Skeletal muscle satellite cell (primary cell): ENCODE measurements around the gene C19orf18. TPM values are rescaled to one million over a fixed set of nuclear protein-coding genes. Genes with fewer than 3 reads are reported as not detected.
"Not testable (repeated sequence)": the region's sequence is repeated elsewhere in the genome, so short reads cannot be mapped to it uniquely, and the experiment has no call there.

ENCODE experiments used
- H3K27me3 ChIP-seq: 2 replicates; pipeline ENCODE4 v1.7.0; 2013; ENCODE audit warnings: low read length; ENCODE audit not compliant: control insufficient read depth, insufficient read depth
- H3K36me3 ChIP-seq: 2 replicates; pipeline ENCODE4 v1.7.0; 2013; ENCODE audit warnings: mild to moderate bottlenecking, control low read depth, low read length; ENCODE audit not compliant: insufficient read depth
- H3K4me1 ChIP-seq: 2 replicates; pipeline ENCODE4 v1.7.0; 2013; ENCODE audit warnings: low read length; ENCODE audit not compliant: control insufficient read depth, insufficient read depth
- H3K4me2 ChIP-seq: 2 replicates; pipeline ENCODE4 v1.7.0; 2013; ENCODE audit warnings: mild to moderate bottlenecking, low read length
- H3K4me3 ChIP-seq: 2 replicates; pipeline ENCODE4 v1.7.0; 2013; ENCODE audit warnings: low read length
- H3K9ac ChIP-seq: 2 replicates; pipeline ENCODE4 v1.7.0; 2013; ENCODE audit warnings: mild to moderate bottlenecking, low read depth, low read length, moderate library complexity
- H3K9me3 ChIP-seq: replicated peaks from 2 replicates; pipeline ENCODE4 v1.7.0; 2013; ENCODE audit warnings: mild to moderate bottlenecking, control low read depth, low read length
- total RNA-seq: library from RNA; depleted of rRNA; stranded (reverse); fragments of >200 nt; gene quantifications from 2 replicates; pipeline ENCODE4 v1.2.3, GENCODE V29; 2012; rRNA removed

C19orf18 gene
- total RNA-seq = not detected in 2 replicates

GRCh38 chr19:57974434-57974833, at the start of gene C19orf18:
Gene C19orf18, minus strand, starts transcription at chr19:57974534. Its CDS starts 102 bp downstream, at chr19:57974432.
- H3K4me2 ChIP-seq = no peak within 1 kb of the TSS
- H3K4me1 ChIP-seq = no peaks in the 10 kb centered on the region
- no peaks in the 10 kb centered on the region for H3K27me3 ChIP-seq
- peaks cover 71% of the 10 kb centered on the region for H3K9me3 ChIP-seq
- no peak within 1 kb of the TSS for H3K4me3 ChIP-seq
- H3K9ac ChIP-seq = no peak within 1 kb of the TSS
- peaks cover 39% of the 10 kb centered on the region for H3K36me3 ChIP-seq

GRCh38 chr19:58022283-58022660, 47.9 kb upstream of the C19orf18 start:
- Histone ChIP-seq H3K27me3 (no peaks in the 10 kb centered on the region), H3K4me2 (no peak overlapping the region), H3K9ac (no peak overlapping the region), H3K4me3 (no peak overlapping the region), H3K4me1 (no peaks in the 10 kb centered on the region), H3K9me3 (peaks cover 8% of the 10 kb centered on the region), H3K36me3 (no peaks in the 10 kb centered on the region)

- no peaks in the 10 kb centered on the region for H3K4me1 ChIP-seq
- H3K9ac ChIP-seq = no peak overlapping the region
- no peaks in the 10 kb centered on the region for H3K36me3 ChIP-seq
- no peak overlapping the region for H3K4me2 ChIP-seq
- H3K27me3 ChIP-seq = no peaks in the 10 kb centered on the region
- peaks cover 8% of the 10 kb centered on the region for H3K9me3 ChIP-seq
- H3K4me3 ChIP-seq = no peak overlapping the region
These were observed 47.4 kb upstream of the C19orf18 start for GRCh38 chr19:58021541-58022282.

GRCh38 chr19:58020129-58020528, 45.8 kb upstream of the C19orf18 start:
- no peak overlapping the region for H3K9ac ChIP-seq
- peaks cover 8% of the 10 kb centered on the region for H3K9me3 ChIP-seq
- no peaks in the 10 kb centered on the region for H3K27me3 ChIP-seq
- no peak overlapping the region for H3K4me2 ChIP-seq
- no peaks in the 10 kb centered on the region for H3K4me1 ChIP-seq
- no peak overlapping the region for H3K4me3 ChIP-seq
- no peaks in the 10 kb centered on the region for H3K36me3 ChIP-seq

GRCh38 chr19:58014141-58014540, 39.8 kb upstream of the C19orf18 start:
- H3K36me3 ChIP-seq = no peaks in the 10 kb centered on the region
- H3K4me1 ChIP-seq = peaks cover 3% of the 10 kb centered on the region
- H3K9ac ChIP-seq = no peak overlapping the region
- peaks cover 13% of the 10 kb centered on the region for H3K9me3 ChIP-seq
- H3K27me3 ChIP-seq = no peaks in the 10 kb centered on the region
- H3K4me2 ChIP-seq = no peak overlapping the region
- no peak overlapping the region for H3K4me3 ChIP-seq

- Histone ChIP-seq H3K4me3 (no peak overlapping the region), H3K4me1 (peaks cover 3% of the 10 kb centered on the region), H3K4me2 (no peak overlapping the region), H3K9me3 (peaks cover 25% of the 10 kb centered on the region), H3K36me3 (peaks cover 16% of the 10 kb centered on the region), H3K27me3 (no peaks in the 10 kb centered on the region), H3K9ac (no peak overlapping the region)
These were observed 36.2 kb upstream of the C19orf18 start for GRCh38 chr19:58010507-58010906.

GRCh38 chr19:58009666-58010301, 35.5 kb upstream of the C19orf18 start:
- H3K36me3 ChIP-seq = peaks cover 23% of the 10 kb centered on the region
- peak overlapping the region; percentile 58 for H3K9ac ChIP-seq
- peaks cover 32% of the 10 kb centered on the region for H3K9me3 ChIP-seq
- no peaks in the 10 kb centered on the region for H3K27me3 ChIP-seq
- H3K4me3 ChIP-seq = peak overlapping the region; percentile 67
- peaks cover 3% of the 10 kb centered on the region for H3K4me1 ChIP-seq
- peak overlapping the region; percentile 85 for H3K4me2 ChIP-seq

- Histone ChIP-seq H3K4me3 (peak overlapping the region; percentile 67), H3K4me1 (peaks cover 3% of the 10 kb centered on the region), H3K9me3 (peaks cover 37% of the 10 kb centered on the region), H3K9ac (no peak overlapping the region), H3K4me2 (peak overlapping the region; percentile 85), H3K36me3 (peaks cover 28% of the 10 kb centered on the region), H3K27me3 (no peaks in the 10 kb centered on the region)
These were observed 34.9 kb upstream of the C19orf18 start for GRCh38 chr19:58009301-58009665.

GRCh38 chr19:58008877-58009276, 34.5 kb upstream of the C19orf18 start:
- not testable (repeated sequence) for H3K9ac ChIP-seq, H3K27me3 ChIP-seq, H3K4me3 ChIP-seq, H3K4me1 ChIP-seq
- peaks cover 29% of the 10 kb centered on the region for H3K36me3 ChIP-seq
- peaks cover 40% of the 10 kb centered on the region for H3K9me3 ChIP-seq
- H3K4me2 ChIP-seq = peak overlapping the region; percentile 85

GRCh38 chr19:58007285-58007684, 33.0 kb upstream of the C19orf18 start:
- Histone ChIP-seq H3K4me2 (no peak overlapping the region), H3K27me3 (no peaks in the 10 kb centered on the region), H3K9ac (no peak overlapping the region), H3K36me3 (peaks cover 29% of the 10 kb centered on the region), H3K9me3 (peaks cover 42% of the 10 kb centered on the region), H3K4me3 (no peak overlapping the region), H3K4me1 (peaks cover 7% of the 10 kb centered on the region)

GRCh38 chr19:58003174-58003828, 29.0 kb upstream of the C19orf18 start:
- H3K4me3 ChIP-seq = peak overlapping the region; percentile 98
- no peaks in the 10 kb centered on the region for H3K27me3 ChIP-seq
- H3K4me2 ChIP-seq = peak overlapping the region; percentile 84
- H3K4me1 ChIP-seq = peaks cover 4% of the 10 kb centered on the region
- H3K9me3 ChIP-seq = peaks cover 57% of the 10 kb centered on the region
- peak overlapping the region; percentile 99 for H3K9ac ChIP-seq
- H3K36me3 ChIP-seq = peaks cover 58% of the 10 kb centered on the region
